HG03025 (cell line): ENCODE results near the gene AFF4.
"Not testable (repeated sequence)": the region's sequence is repeated elsewhere in the genome, so short reads cannot be mapped to it uniquely, and the experiment has no call there.

Experiments
- ATAC-seq: cut with Tn5 transposase; IDR thresholded peaks from one replicate; pipeline ENCODE4 v1.9.1; 2021; ENCODE audit warnings: mild to moderate bottlenecking, moderate library complexity; ENCODE audit not compliant: unreplicated experiment, low FRiP score

Gene AFF4

GRCh38 chr5:132956166-132956799 lies 7.2 kb downstream of the AFF4 start:
- not testable (repeated sequence) for ATAC-seq

GRCh38 chr5:132953710-132954109 lies 9.7 kb downstream of the AFF4 start:
- ATAC-seq: no peak

- ATAC-seq: no peak
Observed at GRCh38 chr5:132952829-132953228, 10.6 kb downstream of the AFF4 start.

- ATAC-seq: no peak
Observed at GRCh38 chr5:132951897-132952296, 11.5 kb downstream of the AFF4 start.

- ATAC-seq: no peak
Observed at GRCh38 chr5:132949136-132949535, 14.3 kb downstream of the AFF4 start.

- ATAC-seq: no peak
Observed at GRCh38 chr5:132947671-132948070, 15.8 kb downstream of the AFF4 start.

GRCh38 chr5:132945315-132945714 lies 18.1 kb downstream of the AFF4 start:
- not testable (repeated sequence) for ATAC-seq

GRCh38 chr5:132943362-132944022 lies 19.9 kb downstream of the AFF4 start:
- no peak for ATAC-seq

- ATAC-seq: no peak
Observed at GRCh38 chr5:132941331-132941730, 22.1 kb downstream of the AFF4 start.

- ATAC-seq: no peak
Observed at GRCh38 chr5:132928062-132928407, 35.4 kb downstream of the AFF4 start.

- no peak for ATAC-seq
Observed at GRCh38 chr5:132927355-132928061, 35.9 kb downstream of the AFF4 start.

- no peak for ATAC-seq
Observed at GRCh38 chr5:132926437-132926836, 37.0 kb downstream of the AFF4 start.

GRCh38 chr5:132916086-132916485 lies 47.3 kb downstream of the AFF4 start:
- ATAC-seq: no peak

GRCh38 chr5:132915681-132916080 lies 47.8 kb downstream of the AFF4 start:
- ATAC-seq: no peak

GRCh38 chr5:132909702-132910101 lies 53.7 kb downstream of the AFF4 start:
- no peak for ATAC-seq

- ATAC-seq: no peak
Observed at GRCh38 chr5:132907161-132907560, 56.3 kb downstream of the AFF4 start.

GRCh38 chr5:132905938-132906337 lies 57.5 kb downstream of the AFF4 start:
- ATAC-seq: no peak

- ATAC-seq: no peak
Observed at GRCh38 chr5:132901730-132902129, 61.7 kb downstream of the AFF4 start.

GRCh38 chr5:132901036-132901435 lies 62.4 kb downstream of the AFF4 start:
- ATAC-seq: no peak

GRCh38 chr5:132898094-132898493 lies 65.3 kb downstream of the AFF4 start:
- ATAC-seq: no peak

GRCh38 chr5:132896685-132897084 lies 66.7 kb downstream of the AFF4 start:
- ATAC-seq: no peak
